HepG2 (cell line): Measurements from ENCODE around the gene APOC1. TPM values are rescaled to one million over a fixed set of nuclear protein-coding genes. Genes with fewer than 3 reads are reported as not detected.

ENCODE experiments used
- ATAC-seq: fragments of 200-7000 bp; cut with Tn5 transposase; 3 replicates; pipeline ENCODE4 v1.9.1; 2020; ENCODE audit warnings: mild to moderate bottlenecking, moderate library complexity
- BruUV-seq: library from RNA; stranded (reverse); fragments of 400-500 nt; replicated peaks from 2 replicates; lab custom pipeline; 2021; lab: Mats Ljungman, UMichigan
- CTCF ChIA-PET: fragments of 300-600 bp; formaldehyde crosslinking; extraction: SDS; loops from one replicate; lab custom pipeline; 2021; ENCODE audit warnings: low total read pairs, inconsistent platforms, low intra/inter-chr PET ratio; lab: Yijun Ruan, JAX
- POLR2A ChIA-PET: fragments of 350-600 bp; sonication (Branson Sonifier 250); formaldehyde crosslinking; loops from one replicate; lab custom pipeline; 2020; ENCODE audit warnings: antibody characterized with exemption, inconsistent platforms; lab: Yijun Ruan, JAX
- DNase-seq: peaks from one replicate; pipeline ENCODE4 v3.0.0-alpha.2; 2015; ENCODE audit warnings: low spot score
- FAIRE-seq: peaks from 3 replicates; lab custom pipeline; 2011; peaks lifted over from hg19 to GRCh38; lab: Jason Lieb, UNC
- H2AFZ ChIP-seq: one replicate; pipeline ENCODE4 v1.6.1; 2011; ENCODE audit warnings: low read length, inconsistent platforms
- H3K27ac ChIP-seq: fragments of 300-600 bp; 3 replicates; pipeline ENCODE4 v1.8.0; 2011; ENCODE audit warnings: mixed run types, mild to moderate bottlenecking, mixed read lengths, low read length, inconsistent platforms; ENCODE audit not compliant: insufficient read depth; ENCODE audit errors: extremely low read length
- H3K27me3 ChIP-seq, 2 experiments: fragments of 200-600 bp in 1 of 2; 2 replicates in 1 of 2; 3 replicates in 1 of 2; pipeline versions ENCODE4 v1.6.0 to v1.8.0; 2011; ENCODE audit warnings: low read length in 2 of 2, mild to moderate bottlenecking in 2 of 2, moderate library complexity in 2 of 2, inconsistent platforms in 1 of 2; ENCODE audit not compliant: insufficient read depth in 2 of 2, control insufficient read depth in 1 of 2
- H3K36me3 ChIP-seq, 2 experiments: fragments of 200-600 bp in 1 of 2; replicated peaks in 1 of 2; 2 replicates in 1 of 2; 3 replicates in 1 of 2; pipeline versions ENCODE4 v1.5.1 to v1.8.0; 2011; ENCODE audit warnings: low read length in 2 of 2, inconsistent platforms in 1 of 2; ENCODE audit not compliant: insufficient read depth in 2 of 2, control insufficient read depth in 1 of 2
- H3K4me1 ChIP-seq: 2 replicates; pipeline ENCODE4 v1.5.1; 2012; ENCODE audit warnings: low read length, inconsistent platforms; ENCODE audit not compliant: insufficient read depth
- H3K4me2 ChIP-seq: 2 replicates; pipeline ENCODE4 v1.6.0; 2011; ENCODE audit warnings: low read depth, low read length, inconsistent platforms
- H3K4me3 ChIP-seq, 3 experiments: fragments of 200-600 bp in 1 of 3; sonication (generic), shearing (Covaris generic) in 1 of 3; replicated peaks in 1 of 3; 2 replicates each; pipeline ENCODE4 v1.5.1; 2011 to 2016; ENCODE audit warnings: low read length in 3 of 3, inconsistent platforms in 2 of 3, low read depth in 2 of 3, mild to moderate bottlenecking in 2 of 3, control low read depth in 1 of 3, mixed read lengths in 1 of 3; ENCODE audit not compliant: insufficient read depth in 1 of 3
- H3K79me2 ChIP-seq: one replicate; pipeline ENCODE4 v1.6.1; 2011; ENCODE audit warnings: low read length, inconsistent platforms; ENCODE audit not compliant: insufficient read depth
- H3K9ac ChIP-seq: 2 replicates; pipeline ENCODE4 v1.6.0; 2011; ENCODE audit warnings: mild to moderate bottlenecking, low read depth, low read length, inconsistent platforms; ENCODE audit not compliant: insufficient read depth
- H3K9me3 ChIP-seq: 2 replicates; pipeline ENCODE4 v1.5.1; 2012; ENCODE audit warnings: mild to moderate bottlenecking, low read length
- H4K20me1 ChIP-seq: 2 replicates; pipeline ENCODE4 v1.6.0; 2011; ENCODE audit warnings: inconsistent platforms, mild to moderate bottlenecking, low read length, moderate library complexity; ENCODE audit not compliant: insufficient read depth
- DNMT3B ChIP-seq: conservative IDR thresholded peaks from 2 replicates; pipeline ENCODE4 v1.6.1; 2016; ENCODE audit warnings: missing biosample characterization, control low read depth
- MAF1 ChIP-seq: sonication (generic); formaldehyde crosslinking; IDR thresholded peaks from 2 replicates; pipeline ENCODE4 v1.5.0; 2020; ENCODE audit warnings: missing genetic modification reagents, borderline replicate concordance
- MTA3 ChIP-seq: sonication (generic); formaldehyde crosslinking; IDR thresholded peaks from 2 replicates; pipeline ENCODE4 v1.4.0; 2020; ENCODE audit warnings: missing genetic modification reagents
- RBFOX2 ChIP-seq: fragments of 200-400 bp; formaldehyde crosslinking; IDR thresholded peaks from 2 replicates; pipeline ENCODE4 v1.6.1; 2017; ENCODE audit warnings: low read depth, mild to moderate bottlenecking, low read length
- TBX3 ChIP-seq: fragments of 450-650 bp; IDR thresholded peaks from 2 replicates; pipeline ENCODE4 v1.6.1; 2017; ENCODE audit warnings: antibody characterized with exemption, mild to moderate bottlenecking, inconsistent platforms, borderline replicate concordance
- ZNF121 ChIP-seq: sonication (generic); formaldehyde crosslinking; IDR thresholded peaks from 2 replicates; pipeline ENCODE4 v1.5.0; 2020; ENCODE audit warnings: mild to moderate bottlenecking, missing genetic modification reagents
- WGBS: methylation state at CpG from one replicate; pipeline ENCODE4 v1.1.6; 2017; ENCODE audit warnings: low lambda C conversion rate; 5-methylcytosine and 5-hydroxymethylcytosine counted together
- in situ Hi-C: cut with HindIII; loops from 2 replicates; pipeline ENCODE4 v1.10.0; 2017; ENCODE audit warnings: low pct_unique_long_range_greater_than_20kb; ENCODE audit not compliant: extremely low pct_ligation_motif_present
- intact Hi-C: fragments of 100-400 bp; cut with micrococcal nuclease; formaldehyde crosslinking; loops from one replicate; pipeline ENCODE4 v1.10.0; 2022; ENCODE audit not compliant: unreplicated experiment
- polyA plus RNA-seq, 8 experiments: library from polyadenylated mRNA; depleted of rRNA in 3 of 8; stranded (reverse) in 7 of 8; unstranded in 1 of 8; fragments of >200 nt; fragmentation: Illumina TruSeq in 4 of 8; extraction: Trizol in 4 of 8; gene quantifications; 2 replicates each; pipeline versions ENCODE4 v1.2.1 to v1.2.3, GENCODE V29; 2011 to 2016; ENCODE audit warnings: low read depth in 4 of 8, missing spikeins in 1 of 8, mixed read lengths in 1 of 8; ENCODE audit not compliant: insufficient read depth in 1 of 8
- total RNA-seq, 5 experiments: library from RNA; depleted of rRNA; stranded (reverse); fragments of >200 nt; fragmentation: Illumina TruSeq; extraction: Trizol; gene quantifications; 2 replicates each; pipeline ENCODE4 v1.2.3, GENCODE V29; 2016; ENCODE audit warnings: low read depth in 1 of 5
- TF ChIP-seq, protein P1 (sequence below): IDR thresholded peaks from 2 replicates; pipeline ENCODE4 v1.6.1; 2016
- TF ChIP-seq, protein P2 (sequence below): sonication (generic); formaldehyde crosslinking; IDR thresholded peaks from 2 replicates; pipeline ENCODE4 v1.8.1; 2023; ENCODE audit warnings: mild to moderate bottlenecking, missing genetic modification reagents

APOC1 gene
- total and polyA plus RNA-seq, 2 of the 13 experiments (the other 11 are each of a cell fraction or from before 2014, with no cell fraction given), result 600 to 1,235 TPM

DNA sequence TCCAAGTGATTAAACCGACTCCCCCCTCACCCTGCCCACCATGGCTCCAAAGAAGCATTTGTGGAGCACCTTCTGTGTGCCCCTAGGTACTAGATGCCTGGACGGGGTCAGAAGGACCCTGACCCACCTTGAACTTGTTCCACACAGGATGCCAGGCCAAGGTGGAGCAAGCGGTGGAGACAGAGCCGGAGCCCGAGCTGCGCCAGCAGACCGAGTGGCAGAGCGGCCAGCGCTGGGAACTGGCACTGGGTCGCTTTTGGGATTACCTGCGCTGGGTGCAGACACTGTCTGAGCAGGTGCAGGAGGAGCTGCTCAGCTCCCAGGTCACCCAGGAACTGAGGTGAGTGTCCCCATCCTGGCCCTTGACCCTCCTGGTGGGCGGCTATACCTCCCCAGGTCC lies 6.8 kb upstream of the APOC1 start (continued):
- TF ChIP-seq TBX3, result no peak
- TF ChIP-seq RBFOX2, result peak; percentile 67; the same call in 1 of the 2 replicates
- TF ChIP-seq, protein P1, sequence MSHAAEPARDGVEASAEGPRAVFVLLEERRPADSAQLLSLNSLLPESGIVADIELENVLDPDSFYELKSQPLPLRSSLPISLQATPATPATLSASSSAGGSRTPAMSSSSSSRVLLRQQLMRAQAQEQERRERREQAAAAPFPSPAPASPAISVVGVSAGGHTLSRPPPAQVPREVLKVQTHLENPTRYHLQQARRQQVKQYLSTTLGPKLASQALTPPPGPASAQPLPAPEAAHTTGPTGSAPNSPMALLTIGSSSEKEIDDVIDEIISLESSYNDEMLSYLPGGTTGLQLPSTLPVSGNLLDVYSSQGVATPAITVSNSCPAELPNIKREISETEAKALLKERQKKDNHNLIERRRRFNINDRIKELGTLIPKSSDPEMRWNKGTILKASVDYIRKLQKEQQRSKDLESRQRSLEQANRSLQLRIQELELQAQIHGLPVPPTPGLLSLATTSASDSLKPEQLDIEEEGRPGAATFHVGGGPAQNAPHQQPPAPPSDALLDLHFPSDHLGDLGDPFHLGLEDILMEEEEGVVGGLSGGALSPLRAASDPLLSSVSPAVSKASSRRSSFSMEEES (CRISPR knock-in tag), result no peak
- TF ChIP-seq MTA3 (CRISPR knock-in tag), result no peak
- TF ChIP-seq, protein P2, sequence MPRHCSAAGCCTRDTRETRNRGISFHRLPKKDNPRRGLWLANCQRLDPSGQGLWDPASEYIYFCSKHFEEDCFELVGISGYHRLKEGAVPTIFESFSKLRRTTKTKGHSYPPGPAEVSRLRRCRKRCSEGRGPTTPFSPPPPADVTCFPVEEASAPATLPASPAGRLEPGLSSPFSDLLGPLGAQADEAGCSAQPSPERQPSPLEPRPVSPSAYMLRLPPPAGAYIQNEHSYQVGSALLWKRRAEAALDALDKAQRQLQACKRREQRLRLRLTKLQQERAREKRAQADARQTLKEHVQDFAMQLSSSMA (CRISPR knock-in tag), result no peak
- no peak for TF ChIP-seq DNMT3B (CRISPR knock-in tag)
- no peak for TF ChIP-seq MAF1 (CRISPR knock-in tag)

DNA sequence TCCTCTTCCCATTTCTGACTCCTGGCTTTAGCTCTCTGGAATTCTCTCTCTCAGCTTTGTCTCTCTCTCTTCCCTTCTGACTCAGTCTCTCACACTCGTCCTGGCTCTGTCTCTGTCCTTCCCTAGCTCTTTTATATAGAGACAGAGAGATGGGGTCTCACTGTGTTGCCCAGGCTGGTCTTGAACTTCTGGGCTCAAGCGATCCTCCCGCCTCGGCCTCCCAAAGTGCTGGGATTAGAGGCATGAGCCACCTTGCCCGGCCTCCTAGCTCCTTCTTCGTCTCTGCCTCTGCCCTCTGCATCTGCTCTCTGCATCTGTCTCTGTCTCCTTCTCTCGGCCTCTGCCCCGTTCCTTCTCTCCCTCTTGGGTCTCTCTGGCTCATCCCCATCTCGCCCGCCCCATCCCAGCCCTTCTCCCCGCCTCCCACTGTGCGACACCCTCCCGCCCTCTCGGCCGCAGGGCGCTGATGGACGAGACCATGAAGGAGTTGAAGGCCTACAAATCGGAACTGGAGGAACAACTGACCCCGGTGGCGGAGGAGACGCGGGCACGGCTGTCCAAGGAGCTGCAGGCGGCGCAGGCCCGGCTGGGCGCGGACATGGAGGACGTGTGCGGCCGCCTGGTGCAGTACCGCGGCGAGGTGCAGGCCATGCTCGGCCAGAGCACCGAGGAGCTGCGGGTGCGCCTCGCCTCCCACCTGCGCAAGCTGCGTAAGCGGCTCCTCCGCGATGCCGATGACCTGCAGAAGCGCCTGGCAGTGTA lies 6.2 kb upstream of the APOC1 start:
- POLR2A ChIA-PET, result interaction anchor here (1.2 to 14.7 kb wide), 7 partner anchors 12 to 46 kb away, joined by 3 to 317 read pairs (median 25); partner anchors contain the start of genes APOC2 and CLPTM1
- TF ChIP-seq ZNF121 (peak; percentile 67; the same call in 1 of the 2 replicates), RBFOX2 (no peak)
- no peak for FAIRE-seq
- Histone ChIP-seq H4K20me1 (peaks cover 14% of the 10 kb centered on the region), H3K9me3 (no peaks in the 10 kb centered on the region), H3K27ac (no peak overlapping the region), H3K36me3 (peaks cover 3 to 21% of the 10 kb centered on the region in 2 experiments), H3K9ac (no peak overlapping the region), H3K27me3 (no peaks in the 10 kb centered on the region; a peak in 1 of 5 replicates), H3K79me2 (peaks cover 20% of the 10 kb centered on the region), H3K4me3 (no peak overlapping the region), H2AFZ (no peak overlapping the region), H3K4me1 (peaks cover 72% of the 10 kb centered on the region), H3K4me2 (peak overlapping the region; percentile 26; the same call in 1 of the 2 replicates)
- in situ Hi-C loops (no loop called here), intact Hi-C loops (no loop called here)
- no peak for DNase-seq
- ATAC-seq, result no peak
- no TSS peak for BruUV-seq
- CTCF ChIA-PET, result no interaction called here
- WGBS, result 96% methylated on average over 40 of the region's 46 CpGs
